ENCODE data around the gene ZNF22. TPM values are rescaled to one million over a fixed set of nuclear protein-coding genes. Genes with fewer than 3 reads are reported as not detected.
A peak's percentile ranks its signal among the peaks of the same experiment; 100 is the strongest.

Gene ZNF22
- total RNA-seq, 1 donor from 2014 or later = 46.0 TPM

DNA sequence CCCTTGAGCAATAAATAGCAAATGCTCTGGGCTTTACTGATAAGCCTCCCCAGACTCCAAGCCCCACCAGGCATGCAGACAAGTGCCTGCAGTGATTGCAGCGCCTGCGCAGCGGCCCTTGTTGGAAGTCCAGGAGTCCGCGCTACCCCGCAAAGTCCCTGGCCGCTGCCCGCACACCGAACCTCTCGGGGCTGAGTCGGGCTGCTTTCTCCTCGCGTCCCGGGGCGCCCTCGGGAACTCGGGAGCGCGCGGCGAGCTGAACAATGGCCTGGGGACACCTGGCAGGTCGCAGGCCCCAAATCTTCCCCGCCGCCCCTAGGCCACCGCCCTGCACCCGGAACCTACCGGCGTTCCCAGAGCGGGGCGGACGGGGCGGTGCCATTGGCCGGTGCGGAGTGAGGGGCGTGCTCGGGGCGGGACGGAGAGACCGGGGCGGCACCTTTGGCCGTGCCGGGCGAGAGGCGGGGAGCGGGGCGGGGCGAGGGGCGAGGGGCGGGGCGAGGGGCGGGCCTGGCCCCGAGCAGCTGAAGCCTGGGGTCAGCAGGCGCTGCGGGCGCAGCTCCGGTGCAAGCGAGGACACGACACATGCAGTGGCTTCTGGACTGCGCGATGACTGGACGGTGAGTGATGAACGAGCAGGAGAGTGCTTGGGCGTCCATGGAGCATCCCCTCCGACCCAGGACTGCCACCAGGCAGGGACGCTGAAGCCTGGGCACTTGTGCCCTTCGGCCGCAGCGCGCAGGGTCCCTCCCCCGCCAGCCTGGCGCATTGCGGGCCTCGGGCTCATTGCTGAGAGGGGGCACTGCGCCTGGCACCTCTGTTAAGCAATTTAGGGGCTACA, 41.3 kb upstream of the ZNF22 start, which contains the start of gene RASSF4:
Gene RASSF4, plus strand, starts transcription at position 556 of the 841 bp plus-strand sequence. CDS start 10,401 bp downstream, outside the sequence.
- H3K4me3 Mint-ChIP-seq (ENCODE audit: low read depth) = peak within 1 kb of the TSS; percentile 86
- H3K36me3 Mint-ChIP-seq (ENCODE audit: insufficient read depth) = peaks cover 9% of the 10 kb centered on the region
- peaks cover 53% of the 10 kb centered on the region for H3K4me1 Mint-ChIP-seq (ENCODE audit: low read depth)
- H3K27ac Mint-ChIP-seq = peak within 1 kb of the TSS; percentile 94
- H3K9me3 Mint-ChIP-seq (ENCODE audit: low read depth) = peaks cover 3% of the 10 kb centered on the region
- TF ChIP-seq, protein P1, sequence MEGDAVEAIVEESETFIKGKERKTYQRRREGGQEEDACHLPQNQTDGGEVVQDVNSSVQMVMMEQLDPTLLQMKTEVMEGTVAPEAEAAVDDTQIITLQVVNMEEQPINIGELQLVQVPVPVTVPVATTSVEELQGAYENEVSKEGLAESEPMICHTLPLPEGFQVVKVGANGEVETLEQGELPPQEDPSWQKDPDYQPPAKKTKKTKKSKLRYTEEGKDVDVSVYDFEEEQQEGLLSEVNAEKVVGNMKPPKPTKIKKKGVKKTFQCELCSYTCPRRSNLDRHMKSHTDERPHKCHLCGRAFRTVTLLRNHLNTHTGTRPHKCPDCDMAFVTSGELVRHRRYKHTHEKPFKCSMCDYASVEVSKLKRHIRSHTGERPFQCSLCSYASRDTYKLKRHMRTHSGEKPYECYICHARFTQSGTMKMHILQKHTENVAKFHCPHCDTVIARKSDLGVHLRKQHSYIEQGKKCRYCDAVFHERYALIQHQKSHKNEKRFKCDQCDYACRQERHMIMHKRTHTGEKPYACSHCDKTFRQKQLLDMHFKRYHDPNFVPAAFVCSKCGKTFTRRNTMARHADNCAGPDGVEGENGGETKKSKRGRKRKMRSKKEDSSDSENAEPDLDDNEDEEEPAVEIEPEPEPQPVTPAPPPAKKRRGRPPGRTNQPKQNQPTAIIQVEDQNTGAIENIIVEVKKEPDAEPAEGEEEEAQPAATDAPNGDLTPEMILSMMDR (IDR thresholded peaks at IDR 0.05; ENCODE audit: unreplicated experiment) = no peak
- DNase-seq (ENCODE audit: low spot score, unreplicated experiment) = peak; percentile 88
- no peaks in the 10 kb centered on the region for H3K27me3 Mint-ChIP-seq

DNA sequence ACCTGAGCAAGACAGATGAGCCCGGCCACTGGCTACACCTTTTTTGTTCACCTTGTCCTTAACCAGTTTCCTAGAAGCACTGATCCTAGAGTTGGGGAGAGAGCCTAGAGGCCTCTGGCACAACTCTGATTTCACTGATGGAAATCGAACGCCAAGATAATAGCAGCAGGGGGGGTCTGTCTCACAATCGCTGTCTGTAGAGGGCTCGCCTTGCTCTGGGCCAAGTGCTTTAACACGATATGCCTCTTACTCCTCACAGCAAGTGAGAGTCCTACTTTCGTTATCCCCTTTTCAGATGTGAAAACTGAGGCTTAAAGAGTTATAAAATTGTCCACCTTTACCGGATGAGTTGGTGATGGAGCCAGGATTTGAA, 40.6 kb upstream of the ZNF22 start:
- H3K9me3 Mint-ChIP-seq (ENCODE audit: low read depth) = peaks cover 3% of the 10 kb centered on the region
- peak overlapping the region; percentile 86 for H3K4me3 Mint-ChIP-seq (ENCODE audit: low read depth)
- H3K27me3 Mint-ChIP-seq = no peaks in the 10 kb centered on the region
- no peak for DNase-seq (ENCODE audit: low spot score, unreplicated experiment)
- peaks cover 58% of the 10 kb centered on the region for H3K4me1 Mint-ChIP-seq (ENCODE audit: low read depth)
- TF ChIP-seq, protein P1 (IDR thresholded peaks at IDR 0.05; ENCODE audit: unreplicated experiment) = no peak
- peaks cover 9% of the 10 kb centered on the region for H3K36me3 Mint-ChIP-seq (ENCODE audit: insufficient read depth)
- no peak overlapping the region for H3K27ac Mint-ChIP-seq

DNA sequence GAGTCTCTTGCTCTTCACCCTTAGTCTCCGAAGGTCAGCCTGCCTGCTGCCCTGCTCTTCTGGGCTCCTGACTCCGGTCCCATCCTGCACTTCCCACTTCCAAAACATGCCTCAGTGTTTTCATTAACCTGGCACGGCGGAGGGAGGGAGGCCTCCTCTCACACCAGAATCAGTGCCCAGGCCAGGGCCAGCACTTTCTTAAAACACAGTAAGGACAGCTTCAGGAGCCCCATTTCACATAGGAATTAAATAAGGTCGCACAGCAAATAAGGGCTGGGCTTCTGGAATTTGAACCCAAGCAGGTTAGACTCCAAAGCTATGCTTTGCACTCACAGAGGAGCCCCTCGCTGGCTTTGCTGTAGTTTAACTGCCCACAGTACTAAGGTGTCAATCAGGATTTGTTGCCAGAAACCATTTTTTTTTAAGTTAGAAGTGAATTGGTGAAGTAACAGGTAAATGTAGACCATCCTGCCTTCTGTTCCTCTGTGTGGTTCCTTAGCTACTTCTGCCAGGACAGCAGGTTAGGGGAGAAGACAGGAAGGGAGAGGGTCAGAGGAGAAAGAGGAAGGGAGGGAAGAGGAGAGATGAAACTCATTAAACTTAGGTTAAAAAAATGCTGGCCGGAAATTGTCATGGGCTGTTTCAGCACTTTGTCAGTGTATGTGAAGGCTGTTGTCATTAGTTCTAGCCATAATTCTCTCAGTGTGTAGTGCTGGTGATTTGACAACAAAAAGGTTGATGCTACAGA, 40.1 kb upstream of the ZNF22 start:
- Mint-ChIP-seq H3K4me3 (ENCODE audit: low read depth) (peak overlapping the region; percentile 86), H3K36me3 (ENCODE audit: insufficient read depth) (peaks cover 8% of the 10 kb centered on the region), H3K27ac (peak overlapping the region; percentile 60), H3K4me1 (ENCODE audit: low read depth) (peaks cover 60% of the 10 kb centered on the region), H3K27me3 (no peaks in the 10 kb centered on the region), H3K9me3 (ENCODE audit: low read depth) (peaks cover 3% of the 10 kb centered on the region)
- DNase-seq (ENCODE audit: low spot score, unreplicated experiment) = no peak
- TF ChIP-seq, protein P1 (IDR thresholded peaks at IDR 0.05; ENCODE audit: unreplicated experiment) = no peak

DNA sequence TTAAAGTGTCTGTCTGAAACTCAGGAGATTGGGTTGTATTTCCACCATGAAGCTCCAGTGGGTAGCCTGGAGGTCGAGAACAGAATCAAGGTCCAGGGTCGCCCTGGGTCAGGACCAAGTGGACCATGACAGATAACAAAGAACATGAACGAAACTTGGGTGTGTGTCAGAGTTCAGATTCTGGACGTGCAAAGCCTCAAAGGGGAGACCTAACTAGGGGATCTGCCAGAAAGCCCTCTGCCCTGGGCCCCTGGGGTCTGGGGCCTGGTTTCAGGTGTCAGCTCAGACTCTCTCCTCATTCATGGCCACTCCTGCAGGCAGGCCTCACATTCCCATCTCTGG, 39.5 kb upstream of the ZNF22 start:
- peak overlapping the region; percentile 5 for H3K4me3 Mint-ChIP-seq (ENCODE audit: low read depth)
- H3K27ac Mint-ChIP-seq = no peak overlapping the region
- H3K4me1 Mint-ChIP-seq (ENCODE audit: low read depth) = peaks cover 61% of the 10 kb centered on the region
- H3K9me3 Mint-ChIP-seq (ENCODE audit: low read depth) = peaks cover 1% of the 10 kb centered on the region
- no peak for DNase-seq (ENCODE audit: low spot score, unreplicated experiment)
- H3K27me3 Mint-ChIP-seq = no peaks in the 10 kb centered on the region
- TF ChIP-seq, protein P1 (IDR thresholded peaks at IDR 0.05; ENCODE audit: unreplicated experiment) = no peak
- peaks cover 3% of the 10 kb centered on the region for H3K36me3 Mint-ChIP-seq (ENCODE audit: insufficient read depth)

DNA sequence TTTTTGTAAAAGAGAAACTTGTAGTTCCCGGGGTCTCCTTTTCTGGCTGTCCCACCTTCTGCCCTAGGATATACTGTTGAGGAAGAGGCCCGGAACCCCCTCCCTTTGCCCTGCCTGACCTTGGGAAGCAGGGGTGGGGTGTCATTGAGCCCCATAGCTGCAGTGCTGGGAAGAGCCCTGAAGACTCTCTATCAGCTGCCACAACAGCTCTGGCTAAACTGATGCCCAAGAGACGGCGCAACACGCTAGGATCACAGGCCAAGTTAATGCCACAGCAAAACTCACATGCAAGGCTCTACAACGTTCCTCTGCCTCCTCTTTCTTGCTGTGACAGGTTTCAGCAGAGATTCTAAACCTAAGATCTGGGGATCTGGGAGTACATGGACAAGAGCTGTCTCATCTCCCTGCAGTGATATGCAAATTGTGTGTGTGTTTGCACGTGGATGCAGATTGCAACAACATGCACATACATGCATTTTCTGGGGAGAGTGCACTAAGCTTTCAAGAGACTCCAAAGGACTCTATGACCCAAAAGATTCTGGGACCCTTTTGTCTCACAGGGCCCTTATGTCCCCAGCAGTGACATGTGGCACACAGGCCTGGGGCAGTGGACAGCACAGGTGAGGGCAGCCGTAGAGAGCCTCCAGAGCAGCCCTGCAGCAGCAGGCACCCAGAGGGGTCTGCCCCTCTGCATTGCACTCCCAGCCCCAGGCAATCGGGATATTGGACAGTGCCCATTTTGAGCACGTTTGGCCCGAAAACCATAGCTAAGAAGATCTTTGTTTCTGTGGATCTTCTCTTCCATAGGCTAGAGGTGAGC, 38.6 kb upstream of the ZNF22 start:
- H3K27ac Mint-ChIP-seq = no peak overlapping the region
- no peaks in the 10 kb centered on the region for H3K27me3 Mint-ChIP-seq
- H3K4me3 Mint-ChIP-seq (ENCODE audit: low read depth) = no peak overlapping the region
- no peaks in the 10 kb centered on the region for H3K9me3 Mint-ChIP-seq (ENCODE audit: low read depth)
- H3K36me3 Mint-ChIP-seq (ENCODE audit: insufficient read depth) = no peaks in the 10 kb centered on the region
- DNase-seq (ENCODE audit: low spot score, unreplicated experiment) = no peak
- TF ChIP-seq, protein P1 (IDR thresholded peaks at IDR 0.05; ENCODE audit: unreplicated experiment) = no peak
- H3K4me1 Mint-ChIP-seq (ENCODE audit: low read depth) = peaks cover 62% of the 10 kb centered on the region

Data from progenitor cell of endocrine pancreas (in vitro differentiated cells).